Suprapubic skin (tissue), 3 donors: Measurements from ENCODE around the gene CTNNA1.

Experiments used
- CTCF ChIP-seq, 2 donors: fragments of 200-600 bp in 1 of 2; fragments of 450-650 bp in 1 of 2; sonication (generic) in 1 of 2; IDR thresholded peaks; one replicate each; pipeline ENCODE4 v1.5.1; 2016 to 2019; ENCODE audit warnings: antibody characterized with exemption in 2 of 2, mild to moderate bottlenecking in 1 of 2, moderate library complexity in 1 of 2
- POLR2A ChIP-seq, 2 donors: fragments of 450-650 bp; IDR thresholded peaks; one replicate each; pipeline ENCODE4 v1.6.1; 2017; ENCODE audit warnings: antibody characterized with exemption in 2 of 2, mild to moderate bottlenecking in 2 of 2, moderate library complexity in 2 of 2

- no peak for TF ChIP-seq CTCF (IDR thresholded peaks at IDR 0.05)
- TF ChIP-seq POLR2A (IDR thresholded peaks at IDR 0.05) = no peak
These were observed 184.5 kb downstream of the CTNNA1 start for GRCh38 chr5:138937392-138938387.
